Measurements from ENCODE around the gene ATP6V1G1.

Gene ATP6V1G1

GRCh38 chr9:114616684-114617520, 29.3 kb downstream of the ATP6V1G1 start:
- no peak overlapping the region for H4K8ac ChIP-seq (ENCODE audit: low read depth, low read length)
- H3K27me3 ChIP-seq (ENCODE audit: insufficient read depth, low read length): no peaks in the 10 kb centered on the region
- no peak overlapping the region for H3K4me2 ChIP-seq (ENCODE audit: low read length)
- H3K23ac ChIP-seq (ENCODE audit: low read length): no peak overlapping the region
- peak; percentile 16 to 44 for DNase-seq
- no peak overlapping the region for H3K4ac ChIP-seq (ENCODE audit: low read depth, low read length)
- no peak overlapping the region for H4K12ac ChIP-seq (ENCODE audit: low read depth, low read length)
- H2BK5ac ChIP-seq (ENCODE audit: low read depth, low read length, poor library complexity): no peak overlapping the region
- H3K14ac ChIP-seq (ENCODE audit: low read length): no peak overlapping the region
- no peak overlapping the region for H2AK5ac ChIP-seq (ENCODE audit: low read length)
- H3K4me1 ChIP-seq (ENCODE audit: control insufficient read depth in 1 of 2, insufficient read depth in 2 of 2, low read length in 2 of 2): peaks cover 14 to 26% of the 10 kb centered on the region in 2 experiments
- H2AFZ ChIP-seq (ENCODE audit: insufficient read depth, low read length, poor library complexity): no peak overlapping the region
- H2BK120ac ChIP-seq (ENCODE audit: insufficient read depth, low read length, poor library complexity): no peak overlapping the region
- H3K4me3 ChIP-seq (ENCODE audit: low read depth, low read length): no peak overlapping the region
- H3K36me3 ChIP-seq (ENCODE audit: control insufficient read depth in 1 of 2, insufficient read depth in 2 of 2, low read length in 2 of 2): peaks cover 0 to 2% of the 10 kb centered on the region in 2 experiments
- H3K79me1 ChIP-seq (ENCODE audit: low read length): no peaks in the 10 kb centered on the region
- no CpG with 5 or more reads among the region's 4 CpGs for WGBS (ENCODE audit: extremely low coverage, insufficient coverage, insufficient read length)
- no peaks in the 10 kb centered on the region for H3K79me2 ChIP-seq (ENCODE audit: control insufficient read depth, insufficient read depth, low read length, poor library complexity)
- H3K18ac ChIP-seq (ENCODE audit: low read length): no peak overlapping the region
- no peak overlapping the region for H2BK12ac ChIP-seq (ENCODE audit: low read length)
- no peak overlapping the region for H3K27ac ChIP-seq (ENCODE audit: low read depth, low read length)
- H3K9me3 ChIP-seq (ENCODE audit: insufficient read depth, low read depth, low read length): no peaks in the 10 kb centered on the region
- H4K91ac ChIP-seq (ENCODE audit: low read depth, low read length): peak overlapping the region; percentile 42
- no peak overlapping the region for H3K9ac ChIP-seq (ENCODE audit: low read length)

GRCh38 chr9:114619191-114619761, 31.7 kb downstream of the ATP6V1G1 start:
- no peak overlapping the region for H4K12ac ChIP-seq (ENCODE audit: low read depth, low read length)
- H3K18ac ChIP-seq (ENCODE audit: low read length): no peak overlapping the region
- H3K4me1 ChIP-seq (ENCODE audit: control insufficient read depth in 1 of 2, insufficient read depth in 2 of 2, low read length in 2 of 2): peaks cover 2 to 15% of the 10 kb centered on the region in 2 experiments
- no peaks in the 10 kb centered on the region for H3K79me1 ChIP-seq (ENCODE audit: low read length)
- no peaks in the 10 kb centered on the region for H3K27me3 ChIP-seq (ENCODE audit: insufficient read depth, low read length)
- no peak overlapping the region for H3K4me3 ChIP-seq (ENCODE audit: low read depth, low read length)
- no peak overlapping the region for H3K4me2 ChIP-seq (ENCODE audit: low read length)
- H4K91ac ChIP-seq (ENCODE audit: low read depth, low read length): no peak overlapping the region
- H3K4ac ChIP-seq (ENCODE audit: low read depth, low read length): no peak overlapping the region
- H2BK12ac ChIP-seq (ENCODE audit: low read length): no peak overlapping the region
- no peak overlapping the region for H3K9ac ChIP-seq (ENCODE audit: low read length)
- no peak overlapping the region for H4K8ac ChIP-seq (ENCODE audit: low read depth, low read length)
- DNase-seq: peak; percentile 25 to 63
- no peak overlapping the region for H2BK5ac ChIP-seq (ENCODE audit: low read depth, low read length, poor library complexity)
- H2BK120ac ChIP-seq (ENCODE audit: insufficient read depth, low read length, poor library complexity): no peak overlapping the region
- H2AK5ac ChIP-seq (ENCODE audit: low read length): no peak overlapping the region
- H3K36me3 ChIP-seq (ENCODE audit: control insufficient read depth in 1 of 2, insufficient read depth in 2 of 2, low read length in 2 of 2): peaks cover 0 to 4% of the 10 kb centered on the region in 2 experiments
- H2AFZ ChIP-seq (ENCODE audit: insufficient read depth, low read length, poor library complexity): no peak overlapping the region
- H3K9me3 ChIP-seq (ENCODE audit: insufficient read depth, low read depth, low read length): no peaks in the 10 kb centered on the region
- H3K27ac ChIP-seq (ENCODE audit: low read depth, low read length): no peak overlapping the region
- H3K14ac ChIP-seq (ENCODE audit: low read length): no peak overlapping the region
- WGBS (ENCODE audit: extremely low coverage, insufficient coverage, insufficient read length): no CpG with 5 or more reads among the region's 13 CpGs
- H3K23ac ChIP-seq (ENCODE audit: low read length): no peak overlapping the region
- H3K79me2 ChIP-seq (ENCODE audit: control insufficient read depth, insufficient read depth, low read length, poor library complexity): no peaks in the 10 kb centered on the region

DNA sequence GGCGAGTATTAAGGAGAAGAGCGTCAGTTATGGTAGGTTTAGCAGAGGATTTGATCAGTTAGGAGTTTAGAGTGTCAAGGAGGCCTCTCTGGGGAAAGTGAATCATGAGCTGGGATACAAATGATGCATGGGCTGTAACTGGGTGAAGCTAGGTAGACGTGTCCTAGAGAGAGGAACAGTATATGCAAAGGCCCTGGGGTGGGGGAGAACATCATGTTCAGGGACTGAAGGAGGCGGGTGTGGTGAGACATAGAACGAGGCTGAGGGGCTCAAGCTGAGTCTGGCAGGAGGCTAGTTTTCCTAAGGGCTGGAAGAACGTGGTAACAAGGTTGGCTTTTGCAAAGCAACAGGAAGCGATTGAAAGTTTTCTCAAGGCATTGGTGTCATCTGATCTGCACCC, 34.0 kb downstream of the ATP6V1G1 start:
- no peak overlapping the region for H4K12ac ChIP-seq (ENCODE audit: low read depth, low read length)
- no peak overlapping the region for H3K14ac ChIP-seq (ENCODE audit: low read length)
- no peak overlapping the region for H3K27ac ChIP-seq (ENCODE audit: low read depth, low read length)
- H3K18ac ChIP-seq (ENCODE audit: low read length): no peak overlapping the region
- H3K9ac ChIP-seq (ENCODE audit: low read length): no peak overlapping the region
- H2AFZ ChIP-seq (ENCODE audit: insufficient read depth, low read length, poor library complexity): no peak overlapping the region
- H3K4ac ChIP-seq (ENCODE audit: low read depth, low read length): no peak overlapping the region
- H3K4me2 ChIP-seq (ENCODE audit: low read length): no peak overlapping the region
- no peaks in the 10 kb centered on the region for H3K79me2 ChIP-seq (ENCODE audit: control insufficient read depth, insufficient read depth, low read length, poor library complexity)
- no peak overlapping the region for H2BK12ac ChIP-seq (ENCODE audit: low read length)
- no peak overlapping the region for H3K23ac ChIP-seq (ENCODE audit: low read length)
- no peaks in the 10 kb centered on the region for H3K9me3 ChIP-seq (ENCODE audit: insufficient read depth, low read depth, low read length)
- H2BK5ac ChIP-seq (ENCODE audit: low read depth, low read length, poor library complexity): no peak overlapping the region
- H4K91ac ChIP-seq (ENCODE audit: low read depth, low read length): no peak overlapping the region
- no peaks in the 10 kb centered on the region for H3K79me1 ChIP-seq (ENCODE audit: low read length)
- H3K27me3 ChIP-seq (ENCODE audit: insufficient read depth, low read length): no peaks in the 10 kb centered on the region
- H4K8ac ChIP-seq (ENCODE audit: low read depth, low read length): no peak overlapping the region
- no CpG with 5 or more reads among the region's 7 CpGs for WGBS (ENCODE audit: extremely low coverage, insufficient coverage, insufficient read length)
- H3K36me3 ChIP-seq (ENCODE audit: control insufficient read depth in 1 of 2, insufficient read depth in 2 of 2, low read length in 2 of 2): peaks cover 0 to 6% of the 10 kb centered on the region in 2 experiments
- H2BK120ac ChIP-seq (ENCODE audit: insufficient read depth, low read length, poor library complexity): no peak overlapping the region
- peaks cover 2 to 14% of the 10 kb centered on the region in 2 experiments for H3K4me1 ChIP-seq (ENCODE audit: control insufficient read depth in 1 of 2, insufficient read depth in 2 of 2, low read length in 2 of 2)
- no peak overlapping the region for H3K4me3 ChIP-seq (ENCODE audit: low read depth, low read length)
- DNase-seq: no peak
- no peak overlapping the region for H2AK5ac ChIP-seq (ENCODE audit: low read length)

DNA sequence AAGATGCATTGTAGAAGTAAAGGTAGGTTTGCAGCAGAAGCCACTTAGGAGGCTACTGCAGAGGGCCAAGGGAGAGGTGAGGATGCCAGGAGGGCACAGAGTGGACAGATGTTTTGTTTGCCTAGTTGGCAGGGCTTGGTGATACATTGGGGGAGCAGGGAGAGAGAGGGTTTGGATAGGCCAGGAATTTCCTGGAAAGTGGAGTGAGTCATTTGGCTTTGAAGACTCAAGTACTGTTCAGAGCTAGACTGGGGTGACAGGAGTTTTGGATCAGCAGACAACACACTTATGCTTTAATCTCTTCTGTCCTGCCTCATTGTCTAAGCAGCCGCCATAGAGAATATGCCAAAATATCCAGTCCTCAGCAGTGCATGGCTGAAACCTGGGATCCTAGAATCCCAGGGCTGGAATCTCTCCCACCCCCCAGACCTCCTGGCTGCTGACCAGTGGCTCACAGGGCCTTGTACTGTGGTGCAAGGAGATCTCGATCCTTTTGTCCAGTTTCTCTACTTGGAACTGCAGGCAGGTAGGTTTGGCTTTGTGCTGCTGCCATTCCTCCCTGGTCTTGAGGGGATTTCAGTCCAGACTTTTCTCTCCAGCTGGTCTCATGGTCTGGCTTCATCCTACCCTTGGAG, 34.5 kb downstream of the ATP6V1G1 start:
- H3K4me2 ChIP-seq (ENCODE audit: low read length): no peak overlapping the region
- no peak overlapping the region for H2AK5ac ChIP-seq (ENCODE audit: low read length)
- H3K9ac ChIP-seq (ENCODE audit: low read length): no peak overlapping the region
- H3K36me3 ChIP-seq (ENCODE audit: control insufficient read depth in 1 of 2, insufficient read depth in 2 of 2, low read length in 2 of 2): peaks cover 0 to 10% of the 10 kb centered on the region in 2 experiments
- H2AFZ ChIP-seq (ENCODE audit: insufficient read depth, low read length, poor library complexity): no peak overlapping the region
- no peaks in the 10 kb centered on the region for H3K27me3 ChIP-seq (ENCODE audit: insufficient read depth, low read length)
- no peak overlapping the region for H2BK120ac ChIP-seq (ENCODE audit: insufficient read depth, low read length, poor library complexity)
- H4K91ac ChIP-seq (ENCODE audit: low read depth, low read length): no peak overlapping the region
- H3K18ac ChIP-seq (ENCODE audit: low read length): no peak overlapping the region
- no peak overlapping the region for H4K12ac ChIP-seq (ENCODE audit: low read depth, low read length)
- no peak overlapping the region for H3K27ac ChIP-seq (ENCODE audit: low read depth, low read length)
- H3K14ac ChIP-seq (ENCODE audit: low read length): no peak overlapping the region
- H3K9me3 ChIP-seq (ENCODE audit: insufficient read depth, low read depth, low read length): no peaks in the 10 kb centered on the region
- no peak overlapping the region for H3K4me3 ChIP-seq (ENCODE audit: low read depth, low read length)
- H3K79me1 ChIP-seq (ENCODE audit: low read length): no peaks in the 10 kb centered on the region
- H3K4ac ChIP-seq (ENCODE audit: low read depth, low read length): no peak overlapping the region
- peaks cover 2% of the 10 kb centered on the region for H3K79me2 ChIP-seq (ENCODE audit: control insufficient read depth, insufficient read depth, low read length, poor library complexity)
- H2BK12ac ChIP-seq (ENCODE audit: low read length): no peak overlapping the region
- no CpG with 5 or more reads among the region's 2 CpGs for WGBS (ENCODE audit: extremely low coverage, insufficient coverage, insufficient read length)
- no peak overlapping the region for H2BK5ac ChIP-seq (ENCODE audit: low read depth, low read length, poor library complexity)
- no peak overlapping the region for H3K23ac ChIP-seq (ENCODE audit: low read length)
- no peak for DNase-seq
- H4K8ac ChIP-seq (ENCODE audit: low read depth, low read length): no peak overlapping the region
- H3K4me1 ChIP-seq (ENCODE audit: control insufficient read depth in 1 of 2, insufficient read depth in 2 of 2, low read length in 2 of 2): peaks cover under 1 to 12% of the 10 kb centered on the region in 2 experiments

Measured in trophoblast cell (in vitro differentiated cells and primary cell).